Prostate gland (tissue), 2 donors: Measurements from ENCODE around the gene SOX5. TPM values are rescaled to one million over a fixed set of nuclear protein-coding genes. Genes with fewer than 3 reads are reported as not detected.

Experiments used
- DNase-seq: peaks from one replicate; pipeline ENCODE4 v3.0.0-alpha.2; 2019; ENCODE audit warnings: low spot score
- H3K27ac ChIP-seq, 2 donors: fragments of 200-600 bp; sonication (generic); 2 replicates each; pipeline ENCODE4 v1.5.1; 2017 to 2019
- H3K27me3 ChIP-seq: fragments of 200-600 bp; sonication (generic); replicated peaks from 2 replicates; pipeline ENCODE4 v1.5.1; 2019; ENCODE audit not compliant: insufficient read depth
- H3K36me3 ChIP-seq, 2 donors: fragments of 200-600 bp; sonication (generic); 1 replicate in 1 of 2; 2 replicates in 1 of 2; pipeline versions ENCODE4 v1.5.1 to v1.8.1; 2017 to 2019
- H3K4me1 ChIP-seq: fragments of 200-600 bp; sonication (generic); replicated peaks from 2 replicates; pipeline ENCODE4 v1.5.1; 2019
- H3K4me3 ChIP-seq, 2 donors: fragments of 200-600 bp; sonication (generic); 2 replicates each; pipeline ENCODE4 v1.5.1; 2017 to 2019
- H3K9me3 ChIP-seq: fragments of 200-600 bp; sonication (generic); 2 replicates; pipeline ENCODE4 v1.5.1; 2017
- CTCF ChIP-seq, 4 experiments: fragments of 200-600 bp in 2 of 4; fragments of 450-650 bp in 2 of 4; sonication (generic) in 2 of 4; IDR thresholded peaks; 1 replicate in 3 of 4; 2 replicates in 1 of 4; pipeline ENCODE4 v1.5.1; 2016 to 2019; ENCODE audit warnings: antibody characterized with exemption in 4 of 4, mild to moderate bottlenecking in 2 of 4, moderate library complexity in 2 of 4
- POLR2A ChIP-seq: fragments of 450-650 bp; IDR thresholded peaks from one replicate; pipeline ENCODE4 v1.6.1; 2016; ENCODE audit warnings: antibody characterized with exemption, mild to moderate bottlenecking
- POLR2AphosphoS5 ChIP-seq: sonication (generic); formaldehyde crosslinking; IDR thresholded peaks from one replicate; pipeline ENCODE4 v1.6.1; 2017; ENCODE audit warnings: antibody characterized with exemption
- WGBS: methylation state at CpG from one replicate; pipeline ENCODE4 v1.1.5; 2018; 5-methylcytosine and 5-hydroxymethylcytosine counted together
- intact Hi-C: fragments of 100-400 bp; cut with DNase I; formaldehyde crosslinking; loops from one replicate; pipeline ENCODE4 v1.14.2; 2022
- total RNA-seq, 2 donors: library from RNA; depleted of rRNA; stranded (reverse); fragments of >200 nt; gene quantifications; one replicate each; pipeline ENCODE4 v1.1.0, GENCODE V29; 2016

Gene SOX5
- total RNA-seq, 2 donors from 2014 or later: 3.7 to 7.8 TPM

- Histone ChIP-seq H3K9me3 (no peaks in the 10 kb centered on the region), H3K27ac (no peak overlapping the region), H3K4me1 (no peaks in the 10 kb centered on the region), H3K27me3 (no peaks in the 10 kb centered on the region), H3K36me3 (no peaks in the 10 kb centered on the region), H3K4me3 (no peak overlapping the region)
- DNase-seq: no peak
- WGBS: 70% methylated on average over 5 of the region's 5 CpGs
- TF ChIP-seq CTCF (IDR thresholded peaks at IDR 0.05) (no peak), POLR2AphosphoS5 (no peak), POLR2A (no peak)
- intact Hi-C loops: no loop called here
Observed at GRCh38 chr12:23921099-23921856, 28.2 kb downstream of the SOX5 start.

- intact Hi-C loops: no loop called here
Observed at GRCh38 chr12:23911574-23911973, 37.9 kb downstream of the SOX5 start.

GRCh38 chr12:23909551-23909950 lies 39.9 kb downstream of the SOX5 start:
- Histone ChIP-seq H3K4me3 (no peak overlapping the region), H3K27me3 (no peaks in the 10 kb centered on the region), H3K4me1 (no peaks in the 10 kb centered on the region), H3K36me3 (no peaks in the 10 kb centered on the region), H3K27ac (no peak overlapping the region), H3K9me3 (no peaks in the 10 kb centered on the region)
- TF ChIP-seq CTCF (IDR thresholded peaks at IDR 0.05): no peak
- no peak for TF ChIP-seq POLR2AphosphoS5
- TF ChIP-seq POLR2A: no peak
- 93% methylated on average over 1 of the region's 1 CpG for WGBS
- DNase-seq: no peak
- intact Hi-C loops: no loop called here

More at GRCh38 chr12:23911574-23911973, 37.9 kb downstream of the SOX5 start:
- TF ChIP-seq POLR2A (no peak), CTCF (IDR thresholded peaks at IDR 0.05) (no peak), POLR2AphosphoS5 (no peak)
- no peaks in the 10 kb centered on the region for H3K4me1 ChIP-seq
- 93% methylated on average over 3 of the region's 3 CpGs for WGBS
- no peaks in the 10 kb centered on the region for H3K27me3 ChIP-seq
- H3K36me3 ChIP-seq: no peaks in the 10 kb centered on the region
- DNase-seq: no peak
- H3K9me3 ChIP-seq: no peaks in the 10 kb centered on the region
- no peak overlapping the region for H3K4me3 ChIP-seq
- no peak overlapping the region for H3K27ac ChIP-seq

DNA sequence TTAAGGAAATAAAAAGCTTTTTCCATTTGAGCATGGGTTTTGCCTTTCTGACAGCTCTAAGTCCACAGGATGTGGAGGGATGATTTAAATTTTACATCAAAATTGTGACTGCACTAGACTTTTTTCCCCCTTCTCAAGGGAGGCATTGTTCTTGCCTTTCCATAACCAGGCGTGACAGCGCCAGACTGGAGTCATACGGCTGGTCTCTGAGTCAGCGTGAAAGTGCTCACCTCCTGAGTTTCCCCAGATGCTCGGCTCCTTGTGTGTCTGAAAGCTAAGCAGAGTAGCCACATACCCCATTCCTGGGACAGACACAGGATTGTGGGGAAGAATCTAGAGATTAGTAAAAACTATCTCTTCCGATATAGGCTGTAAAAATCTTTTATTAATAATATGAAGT lies 43.1 kb downstream of the SOX5 start:
- Histone ChIP-seq H3K9me3 (no peaks in the 10 kb centered on the region), H3K27me3 (no peaks in the 10 kb centered on the region), H3K27ac (no peak overlapping the region), H3K4me1 (no peaks in the 10 kb centered on the region), H3K36me3 (no peaks in the 10 kb centered on the region), H3K4me3 (no peak overlapping the region)
- intact Hi-C loops: no loop called here
- no peak for DNase-seq
- 75% methylated on average over 6 of the region's 6 CpGs for WGBS
- no peak for TF ChIP-seq CTCF (IDR thresholded peaks at IDR 0.05)

- intact Hi-C loops: no loop called here
- Histone ChIP-seq H3K27ac (no peak overlapping the region), H3K9me3 (no peaks in the 10 kb centered on the region), H3K4me1 (no peaks in the 10 kb centered on the region), H3K36me3 (no peaks in the 10 kb centered on the region), H3K27me3 (no peaks in the 10 kb centered on the region), H3K4me3 (no peak overlapping the region)
- DNase-seq: no peak
- TF ChIP-seq POLR2A (no peak), POLR2AphosphoS5 (no peak), CTCF (IDR thresholded peaks at IDR 0.05) (no peak)
- WGBS: 93% methylated on average over 3 of the region's 3 CpGs
Observed at GRCh38 chr12:23899434-23899833, 50.0 kb downstream of the SOX5 start.
